Thyroid gland (tissue), 4 donors: ENCODE data around the gene TRIM52.

Experiments
- CTCF ChIP-seq, 6 experiments: fragments of 200-600 bp in 3 of 6; fragments of 450-650 bp in 3 of 6; sonication (generic) in 3 of 6; IDR thresholded peaks; one replicate each; pipeline ENCODE4 v1.5.1; 2016 to 2019; ENCODE audit warnings: antibody characterized with exemption in 6 of 6, mild to moderate bottlenecking in 2 of 6, inconsistent platforms in 1 of 6, moderate library complexity in 1 of 6
- POLR2A ChIP-seq, 2 donors: fragments of 450-650 bp; IDR thresholded peaks; one replicate each; pipeline ENCODE4 v1.6.1; 2017; ENCODE audit warnings: antibody characterized with exemption in 2 of 2, mild to moderate bottlenecking in 2 of 2, moderate library complexity in 1 of 2

- TF ChIP-seq CTCF (IDR thresholded peaks at IDR 0.05) (no peak), POLR2A (IDR thresholded peaks at IDR 0.05) (no peak)
Observed at GRCh38 chr5:181215997-181216989, 44.6 kb downstream of the TRIM52 start.
